HG03066 (cell line): ENCODE data around the gene DTX4.

Source experiments
- ATAC-seq: cut with Tn5 transposase; IDR thresholded peaks from one replicate; pipeline ENCODE4 v1.9.1; 2021; ENCODE audit warnings: low read depth; ENCODE audit not compliant: unreplicated experiment

Gene DTX4

GRCh38 chr11:59216641-59217564, 45.0 kb downstream of the DTX4 start:
- peak; percentile 82 for ATAC-seq

- no peak for ATAC-seq
Measured at GRCh38 chr11:59218319-59218718, 46.4 kb downstream of the DTX4 start.

- ATAC-seq: no peak
Measured at GRCh38 chr11:59218893-59219292, 47.0 kb downstream of the DTX4 start.

DNA sequence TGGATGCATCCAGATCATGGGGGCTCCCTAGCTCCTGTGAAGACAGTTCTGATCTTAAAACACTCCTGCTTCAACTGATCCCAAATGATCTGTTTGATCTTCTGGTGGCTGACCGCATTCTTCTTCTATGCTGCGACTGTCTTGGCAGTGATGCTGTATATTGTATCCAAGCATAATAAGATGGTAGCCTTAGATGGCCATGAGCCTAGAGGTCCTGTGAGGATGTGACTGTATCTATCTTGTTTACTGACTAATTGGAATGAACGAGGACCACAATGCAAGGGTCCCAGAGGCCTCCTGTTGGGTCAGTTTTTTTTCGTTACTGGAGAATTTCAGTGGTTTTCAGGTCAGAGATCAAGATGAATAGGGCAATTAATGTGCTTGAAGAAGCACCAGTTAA, 47.9 kb downstream of the DTX4 start:
- ATAC-seq: no peak

DNA sequence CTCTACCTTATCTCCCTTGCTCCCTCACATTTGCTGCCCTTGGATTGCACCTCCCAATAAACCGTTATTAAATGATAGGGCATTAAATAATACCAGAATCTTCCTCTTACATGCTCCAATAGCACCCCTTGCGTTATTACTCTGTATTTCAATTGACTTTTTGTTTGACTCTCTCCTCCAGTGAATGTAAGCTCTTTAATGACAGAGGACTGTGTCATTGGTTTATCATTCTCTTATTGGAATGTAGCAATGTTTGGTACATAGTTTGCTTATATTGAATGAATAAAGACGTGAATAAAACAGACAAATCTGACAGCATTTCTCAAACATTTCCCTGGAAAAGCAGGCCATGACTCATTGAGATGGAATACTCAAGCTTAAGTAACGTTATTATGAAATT, 49.5 kb downstream of the DTX4 start:
- no peak for ATAC-seq

GRCh38 chr11:59222464-59223060, 50.6 kb downstream of the DTX4 start:
- no peak for ATAC-seq

GRCh38 chr11:59223177-59223576, 51.2 kb downstream of the DTX4 start:
- no peak for ATAC-seq

DNA sequence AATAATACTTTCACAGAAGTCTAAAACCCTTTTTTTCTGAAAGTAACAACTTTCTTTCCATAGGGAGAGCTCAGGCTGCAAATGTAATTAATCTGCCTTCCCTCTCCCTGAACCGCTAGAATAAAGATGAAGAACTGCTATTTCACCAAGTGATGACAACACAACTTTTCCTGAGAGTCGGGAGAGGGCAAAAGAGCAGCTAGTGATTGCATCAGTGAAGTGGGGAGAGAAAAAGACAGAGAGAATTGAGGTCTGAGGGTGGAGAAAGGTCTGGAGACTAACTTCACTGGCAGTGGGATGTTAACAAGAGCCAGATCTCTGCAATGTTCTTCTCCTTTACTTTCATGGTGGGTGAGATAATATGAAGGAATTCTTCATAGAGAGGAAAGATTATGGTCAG, 51.7 kb downstream of the DTX4 start:
- no peak for ATAC-seq

- no peak for ATAC-seq
Measured at GRCh38 chr11:59224351-59224928, 52.5 kb downstream of the DTX4 start.

DNA sequence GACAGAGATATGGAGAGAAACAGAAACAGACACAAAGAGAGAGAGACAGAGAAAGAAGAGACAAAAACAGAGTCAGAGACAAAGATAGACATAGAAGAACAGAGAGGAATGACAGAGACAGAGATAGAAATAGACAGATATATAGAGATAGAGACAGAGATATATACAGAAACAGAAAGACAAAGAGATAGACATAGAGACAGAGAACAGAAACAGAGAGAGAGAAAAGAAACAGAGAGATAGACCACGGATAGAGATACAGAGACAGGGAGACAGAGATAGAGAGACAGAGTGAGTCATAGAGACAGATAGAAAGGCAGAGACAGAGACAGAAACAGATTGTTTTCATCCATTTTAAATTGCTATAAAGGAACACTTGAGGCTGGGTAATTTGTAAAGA, 53.1 kb downstream of the DTX4 start:
- no peak for ATAC-seq

GRCh38 chr11:59226396-59226795, 54.5 kb downstream of the DTX4 start:
- ATAC-seq: no peak

DNA sequence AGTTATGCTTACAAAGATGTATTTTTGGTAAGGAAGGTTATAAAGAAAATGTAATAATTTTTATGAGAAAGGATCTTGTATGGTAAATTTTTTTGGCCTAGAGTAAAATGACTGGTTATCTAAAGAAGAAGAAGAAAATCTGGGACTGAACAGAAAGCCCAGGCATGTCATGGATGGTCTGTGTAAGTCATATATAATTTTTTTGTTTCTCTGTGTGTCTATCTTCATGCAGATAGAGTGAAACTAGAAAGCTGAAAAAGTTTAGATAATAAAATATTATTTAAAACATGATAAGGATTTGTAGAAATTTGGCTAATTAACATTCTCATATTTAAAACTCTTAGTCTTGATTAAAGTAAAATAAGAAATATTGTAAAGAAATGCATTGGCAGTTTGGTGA, 68.4 kb downstream of the DTX4 start:
- ATAC-seq: no peak

DNA sequence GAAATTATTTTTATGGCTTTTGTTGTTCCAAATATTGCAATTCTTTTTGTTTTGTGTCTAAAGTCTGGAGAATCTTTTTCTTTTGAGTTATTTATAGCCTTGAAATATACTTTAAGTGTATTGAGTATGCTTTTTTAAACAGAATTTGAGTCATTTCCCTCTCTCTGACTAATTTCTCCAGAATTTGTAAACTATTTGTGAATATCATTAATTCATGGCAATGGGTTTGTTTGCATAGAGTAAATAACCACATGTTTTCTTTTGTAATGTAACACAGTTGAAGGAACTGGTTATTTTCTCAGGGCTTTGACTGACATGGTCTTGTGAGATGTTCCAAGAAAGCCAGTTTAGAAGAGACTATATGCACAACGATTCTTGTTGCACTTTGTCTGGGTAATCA, 71.7 kb downstream of the DTX4 start:
- no peak for ATAC-seq

DNA sequence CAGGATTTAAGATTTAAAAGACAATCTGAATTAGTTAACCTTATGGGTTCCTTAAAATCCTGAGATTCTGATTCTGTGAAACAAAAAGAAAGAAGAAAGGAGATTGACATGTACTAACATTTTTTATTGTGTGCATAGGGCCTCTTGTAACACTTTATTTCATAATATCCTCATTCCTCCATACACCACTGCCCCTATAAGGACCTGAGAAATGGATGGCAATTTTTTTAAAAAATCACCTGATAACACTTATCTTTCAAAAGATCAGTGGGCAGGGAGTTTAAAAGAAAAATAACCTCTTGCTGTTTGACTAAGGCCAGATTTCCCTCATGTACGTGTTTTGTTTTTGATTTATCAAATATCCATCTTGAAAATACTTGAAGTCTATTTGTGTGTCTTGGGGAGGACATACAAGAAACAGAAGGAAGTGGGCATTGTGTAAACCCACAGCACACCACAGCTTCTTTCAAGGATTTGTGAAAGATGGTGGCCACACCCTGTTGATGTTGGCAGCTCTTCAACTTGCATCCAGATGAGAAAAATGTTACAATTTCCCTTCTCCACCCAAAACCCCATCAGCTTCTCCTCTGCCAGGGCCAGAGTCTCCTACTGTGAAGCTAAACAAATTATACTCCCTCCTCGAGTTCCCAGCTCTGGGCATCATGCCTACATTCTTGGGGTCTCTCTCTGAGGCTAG, 75.7 kb downstream of the DTX4 start:
- no peak for ATAC-seq

DNA sequence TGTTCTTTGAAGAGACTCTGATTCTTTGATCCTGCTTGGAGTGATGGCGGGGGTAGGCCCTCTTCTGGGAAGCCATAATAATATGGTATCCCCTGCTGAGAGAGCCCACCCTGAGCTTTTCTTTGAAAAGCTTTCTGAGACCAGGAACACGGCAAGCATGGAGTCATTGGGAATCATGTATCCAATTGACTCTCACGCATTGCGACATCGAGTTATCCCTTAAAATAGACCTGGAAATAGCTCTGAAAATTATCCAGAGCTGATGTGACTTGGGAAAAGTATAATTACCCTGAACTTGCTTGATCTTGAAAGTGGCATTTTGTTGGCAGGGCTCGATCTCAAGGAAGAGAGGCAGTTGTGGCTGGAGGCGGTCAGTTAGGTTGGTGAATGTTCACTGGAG, 77.6 kb downstream of the DTX4 start:
- ATAC-seq: no peak

DNA sequence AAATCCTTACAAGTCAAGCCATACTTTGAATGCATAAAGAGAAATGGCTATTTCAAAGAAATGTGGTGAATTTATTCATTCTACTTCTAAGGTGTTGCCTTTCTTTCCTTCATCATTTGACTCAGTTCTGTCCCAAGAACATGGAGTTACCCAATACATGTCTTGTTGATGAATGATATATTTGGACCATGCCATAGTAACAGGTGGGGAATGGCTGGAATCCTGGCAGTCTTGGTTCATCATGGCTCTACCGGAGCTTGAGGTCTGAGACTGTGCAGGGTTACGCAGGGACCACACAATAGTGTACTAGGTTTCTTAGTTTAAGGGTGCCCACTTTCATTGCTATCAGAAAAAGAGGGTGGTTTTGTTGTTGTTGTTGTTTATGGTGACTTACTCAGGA, 81.1 kb downstream of the DTX4 start:
- no peak for ATAC-seq

DNA sequence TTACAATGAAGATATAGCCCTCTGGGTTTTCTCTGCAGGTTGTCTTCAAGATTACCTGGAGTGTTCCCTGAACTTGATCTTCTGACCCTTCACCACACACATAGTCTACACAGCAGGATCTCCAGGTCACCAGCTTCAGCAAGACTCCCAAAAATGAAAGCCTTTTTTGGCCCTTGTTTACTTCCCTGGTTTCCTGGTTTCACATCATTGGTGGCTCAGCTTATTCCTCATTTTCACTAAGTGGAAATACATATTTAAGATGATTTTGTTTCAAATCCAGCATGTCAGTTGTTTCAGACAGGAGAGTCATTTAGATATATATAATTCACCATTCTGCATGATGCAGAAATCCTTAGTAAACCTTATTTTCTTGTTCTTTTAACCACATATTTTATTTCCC, 82.4 kb downstream of the DTX4 start:
- ATAC-seq: no peak

- ATAC-seq: no peak
Measured at GRCh38 chr11:59255281-59255680, 83.3 kb downstream of the DTX4 start.
